ENCODE results near the gene ZNF227.

DNA sequence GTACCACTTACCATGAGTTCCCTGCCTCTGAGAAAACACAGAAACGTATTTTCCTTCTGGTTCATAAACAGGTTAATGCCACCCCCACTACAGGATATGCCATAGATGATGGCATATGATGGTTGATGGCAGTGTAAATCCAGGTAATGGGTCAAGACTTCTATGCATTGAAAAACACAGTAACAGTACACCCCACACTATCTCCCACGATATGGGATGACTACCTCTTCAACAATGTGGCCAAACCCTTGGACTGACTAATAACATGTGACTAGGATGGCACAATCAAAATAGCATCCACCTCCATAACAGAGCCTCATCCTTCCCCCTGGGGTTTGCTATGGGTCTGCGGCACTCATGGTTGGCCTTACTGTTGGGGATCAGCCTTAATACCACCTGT lies 70.5 kb downstream of the ZNF227 start:
- TF ChIP-seq CTCF (IDR thresholded peaks at IDR 0.05) (no peak), POLR2AphosphoS5 (IDR thresholded peaks at IDR 0.05) (no peak)
